K562 (cell line): ENCODE measurements around the gene ADD2.

Experiments used
- CBFB ChIP-seq: sonication (generic); formaldehyde crosslinking; IDR thresholded peaks from 2 replicates; pipeline ENCODE4 v1.4.0; 2020; ENCODE audit warnings: mild to moderate bottlenecking, missing genetic modification reagents
- CTCF ChIP-seq, 3 experiments: IDR thresholded peaks in 2 of 3; conservative IDR thresholded peaks in 1 of 3; 2 replicates each; pipeline ENCODE4 v1.5.1; 2011 to 2012; ENCODE audit warnings: low read length in 3 of 3, mild to moderate bottlenecking in 3 of 3, control low read depth in 2 of 3, improper control_type of control experiment in 1 of 3, inconsistent platforms in 1 of 3, low read depth in 1 of 3, mixed read lengths in 1 of 3, moderate library complexity in 1 of 3; ENCODE audit not compliant: insufficient read depth in 2 of 3
- CXXC5 ChIP-seq: fragments of 250-450 bp; sonication (Bioruptor Pico); IDR thresholded peaks from 2 replicates; pipeline ENCODE4 v1.8.0; 2022; ENCODE audit warnings: inconsistent platforms, mild to moderate bottlenecking, moderate library complexity
- HCFC1 ChIP-seq: IDR thresholded peaks from 2 replicates; pipeline ENCODE4 v1.6.1; 2012; ENCODE audit warnings: low read depth, low read length, improper control_type of control experiment
- MAFF ChIP-seq: IDR thresholded peaks from 2 replicates; pipeline ENCODE4 v1.6.1; 2012; ENCODE audit warnings: low read length, improper control_type of control experiment
- PRDM10 ChIP-seq: fragments of 450-650 bp; IDR thresholded peaks from 2 replicates; pipeline ENCODE4 v1.6.1; 2018; ENCODE audit not compliant: partially characterized antibody
- RBM39 ChIP-seq: fragments of 200-400 bp; formaldehyde crosslinking; optimal IDR thresholded peaks from 2 replicates; pipeline ENCODE3; 2018; ENCODE audit warnings: low read depth, low read length
- ZKSCAN1 ChIP-seq: fragments of 150-350 bp; IDR thresholded peaks from 2 replicates; pipeline ENCODE4 v1.6.1; 2016; ENCODE audit warnings: low read depth, low read length
- ZNF766 ChIP-seq: fragments of 200-800 bp; sonication (Bioruptor generic); conservative IDR thresholded peaks from 2 replicates; pipeline ENCODE4 v1.6.1; 2016; ENCODE audit warnings: missing genetic modification characterization, missing compliant biosample characterization

- TF ChIP-seq PRDM10 (no peak), RBM39 (no peak), CBFB (CRISPR knock-in tag) (no peak), HCFC1 (no peak), MAFF (no peak), ZKSCAN1 (no peak), CXXC5 (no peak), CTCF (IDR thresholded peaks at IDR 0.05 in 2 of 3, conservative IDR thresholded peaks at IDR 0.05 in 1 of 3; ENCODE audit: insufficient read depth in 2 of 3, low read depth in 1 of 3, low read length in 3 of 3) (no peak), ZNF766 (CRISPR knock-in tag) (no peak)
These were observed 135.6 kb downstream of the ADD2 start for GRCh38 chr2:70632388-70632787.
